Trophoblast cell (in vitro differentiated cells and primary cell): Measurements from ENCODE around the gene CLDN15.
"Not testable (repeated sequence)": the region's sequence is repeated elsewhere in the genome, so short reads cannot be mapped to it uniquely, and the experiment has no call there.

Source experiments
- DNase-seq, 2 donors: peaks; one replicate each; pipeline ENCODE4 v3.0.0-alpha.2; 2016
- H2AFZ ChIP-seq: 2 replicates; pipeline ENCODE4 v1.6.1; 2013; ENCODE audit warnings: low read length, moderate library complexity, mild to moderate bottlenecking; ENCODE audit not compliant: insufficient read depth, poor library complexity
- H2AK5ac ChIP-seq: 2 replicates; pipeline ENCODE4 v1.6.1; 2013; ENCODE audit warnings: mild to moderate bottlenecking, low read length
- H2BK120ac ChIP-seq: 2 replicates; pipeline ENCODE4 v1.6.1; 2013; ENCODE audit warnings: low read length, mild to moderate bottlenecking, moderate library complexity; ENCODE audit not compliant: insufficient read depth, poor library complexity
- H2BK12ac ChIP-seq: 2 replicates; pipeline ENCODE4 v1.6.1; 2013; ENCODE audit warnings: mild to moderate bottlenecking, low read length, moderate library complexity
- H2BK5ac ChIP-seq: 2 replicates; pipeline ENCODE4 v1.6.1; 2013; ENCODE audit warnings: low read length, low read depth, moderate library complexity, mild to moderate bottlenecking; ENCODE audit not compliant: poor library complexity
- H3K14ac ChIP-seq: 2 replicates; pipeline ENCODE4 v1.6.1; 2013; ENCODE audit warnings: mild to moderate bottlenecking, low read length
- H3K18ac ChIP-seq: 2 replicates; pipeline ENCODE4 v1.6.1; 2013; ENCODE audit warnings: mild to moderate bottlenecking, low read length
- H3K23ac ChIP-seq: 2 replicates; pipeline ENCODE4 v1.6.1; 2013; ENCODE audit warnings: low read length
- H3K27ac ChIP-seq: 2 replicates; pipeline ENCODE4 v1.5.1; 2013; ENCODE audit warnings: low read depth, mild to moderate bottlenecking, inconsistent platforms, low read length, moderate library complexity
- H3K27me3 ChIP-seq: 2 replicates; pipeline ENCODE4 v1.6.1; 2013; ENCODE audit warnings: inconsistent platforms, mild to moderate bottlenecking, low read length, moderate library complexity; ENCODE audit not compliant: insufficient read depth
- H3K36me3 ChIP-seq, 2 experiments: 1 replicate in 1 of 2; 2 replicates in 1 of 2; pipeline ENCODE4 v1.6.1; 2013; ENCODE audit warnings: low read length in 2 of 2, mild to moderate bottlenecking in 2 of 2, moderate library complexity in 1 of 2; ENCODE audit not compliant: insufficient read depth in 2 of 2, control insufficient read depth in 1 of 2
- H3K4ac ChIP-seq: 2 replicates; pipeline ENCODE4 v1.6.1; 2013; ENCODE audit warnings: low read depth, mild to moderate bottlenecking, low read length, moderate library complexity
- H3K4me1 ChIP-seq, 2 experiments: 1 replicate in 1 of 2; 2 replicates in 1 of 2; pipeline ENCODE4 v1.6.1; 2013; ENCODE audit warnings: low read length in 2 of 2, mild to moderate bottlenecking in 2 of 2, moderate library complexity in 1 of 2; ENCODE audit not compliant: insufficient read depth in 2 of 2, control insufficient read depth in 1 of 2
- H3K4me2 ChIP-seq: 2 replicates; pipeline ENCODE4 v1.6.1; 2013; ENCODE audit warnings: inconsistent platforms, mild to moderate bottlenecking, low read length, moderate library complexity
- H3K4me3 ChIP-seq: 2 replicates; pipeline ENCODE4 v1.5.1; 2013; ENCODE audit warnings: mild to moderate bottlenecking, low read depth, low read length, inconsistent platforms
- H3K79me1 ChIP-seq: one replicate; pipeline ENCODE4 v1.6.1; 2013; ENCODE audit warnings: low read length
- H3K79me2 ChIP-seq: 2 replicates; pipeline ENCODE4 v1.6.1; 2013; ENCODE audit warnings: low read length, mild to moderate bottlenecking; ENCODE audit not compliant: control insufficient read depth, insufficient read depth, poor library complexity
- H3K9ac ChIP-seq: 2 replicates; pipeline ENCODE4 v1.6.1; 2013; ENCODE audit warnings: mild to moderate bottlenecking, low read length
- H3K9me3 ChIP-seq: 2 replicates; pipeline ENCODE4 v1.6.1; 2013; ENCODE audit warnings: low read depth, mild to moderate bottlenecking, control low read depth, inconsistent platforms, low read length; ENCODE audit not compliant: insufficient read depth
- H4K12ac ChIP-seq: 2 replicates; pipeline ENCODE4 v1.6.1; 2013; ENCODE audit warnings: low read depth, mild to moderate bottlenecking, low read length, moderate library complexity
- H4K8ac ChIP-seq: 2 replicates; pipeline ENCODE4 v1.6.1; 2013; ENCODE audit warnings: low read depth, mild to moderate bottlenecking, low read length, moderate library complexity
- H4K91ac ChIP-seq: one replicate; pipeline ENCODE4 v1.6.1; 2013; ENCODE audit warnings: low read depth, mild to moderate bottlenecking, low read length, moderate library complexity
- WGBS: extraction: QIAGEN DNeasy Blood & Tissue Kit; methylation state at CpG from one replicate; pipeline ENCODE4 v1.1.7; 2013; ENCODE audit warnings: missing lambda C conversion rate; ENCODE audit not compliant: insufficient read length, insufficient coverage; ENCODE audit errors: extremely low coverage; 5-methylcytosine and 5-hydroxymethylcytosine counted together

The CLDN15 gene

GRCh38 chr7:101271021-101271420 is 33.4 kb upstream of the CLDN15 start:
- no peak overlapping the region for H3K14ac ChIP-seq
- H3K18ac ChIP-seq, result no peak overlapping the region
- H3K4me2 ChIP-seq, result no peak overlapping the region
- no peaks in the 10 kb centered on the region for H3K79me2 ChIP-seq
- no peaks in the 10 kb centered on the region for H3K9me3 ChIP-seq
- no peak overlapping the region for H3K9ac ChIP-seq
- no peak overlapping the region for H3K23ac ChIP-seq
- H2AFZ ChIP-seq, result no peak overlapping the region
- DNase-seq, result no peak
- no peak overlapping the region for H3K27ac ChIP-seq
- H2BK12ac ChIP-seq, result no peak overlapping the region
- H3K27me3 ChIP-seq, result no peaks in the 10 kb centered on the region
- no peaks in the 10 kb centered on the region for H3K36me3 ChIP-seq
- no peak overlapping the region for H4K91ac ChIP-seq
- H3K79me1 ChIP-seq, result no peaks in the 10 kb centered on the region
- no peak overlapping the region for H4K12ac ChIP-seq
- no peak overlapping the region for H2AK5ac ChIP-seq
- H3K4me3 ChIP-seq, result no peak overlapping the region
- no peak overlapping the region for H2BK120ac ChIP-seq
- WGBS, result no CpG with 5 or more reads among the region's 5 CpGs
- H3K4me1 ChIP-seq, result no peaks in the 10 kb centered on the region
- H4K8ac ChIP-seq, result no peak overlapping the region
- H2BK5ac ChIP-seq, result no peak overlapping the region
- no peak overlapping the region for H3K4ac ChIP-seq

GRCh38 chr7:101269664-101270063 is 32.1 kb upstream of the CLDN15 start:
- H2AFZ ChIP-seq, result no peak overlapping the region
- no peaks in the 10 kb centered on the region for H3K4me1 ChIP-seq
- H2BK5ac ChIP-seq, result no peak overlapping the region
- H3K27ac ChIP-seq, result no peak overlapping the region
- H3K36me3 ChIP-seq, result no peaks in the 10 kb centered on the region
- H3K18ac ChIP-seq, result no peak overlapping the region
- DNase-seq, result no peak
- H3K4me3 ChIP-seq, result no peak overlapping the region
- H3K9ac ChIP-seq, result no peak overlapping the region
- no peak overlapping the region for H2BK12ac ChIP-seq
- H2AK5ac ChIP-seq, result no peak overlapping the region
- H3K4me2 ChIP-seq, result no peak overlapping the region
- no CpG with 5 or more reads among the region's 21 CpGs for WGBS
- no peaks in the 10 kb centered on the region for H3K9me3 ChIP-seq
- H4K8ac ChIP-seq, result no peak overlapping the region
- H2BK120ac ChIP-seq, result no peak overlapping the region
- no peaks in the 10 kb centered on the region for H3K27me3 ChIP-seq
- no peaks in the 10 kb centered on the region for H3K79me2 ChIP-seq
- H3K79me1 ChIP-seq, result no peaks in the 10 kb centered on the region
- no peak overlapping the region for H3K23ac ChIP-seq
- no peak overlapping the region for H3K4ac ChIP-seq
- H3K14ac ChIP-seq, result no peak overlapping the region
- H4K12ac ChIP-seq, result no peak overlapping the region
- H4K91ac ChIP-seq, result no peak overlapping the region

- no peak for DNase-seq
- H3K23ac ChIP-seq, result no peak overlapping the region
- no peak overlapping the region for H4K12ac ChIP-seq
- no peaks in the 10 kb centered on the region for H3K79me2 ChIP-seq
- no peak overlapping the region for H3K18ac ChIP-seq
- no peak overlapping the region for H2BK120ac ChIP-seq
- no peak overlapping the region for H3K27ac ChIP-seq
- H3K4me3 ChIP-seq, result no peak overlapping the region
- H4K91ac ChIP-seq, result no peak overlapping the region
- H4K8ac ChIP-seq, result no peak overlapping the region
- no peak overlapping the region for H3K4me2 ChIP-seq
- H3K14ac ChIP-seq, result no peak overlapping the region
- H2BK12ac ChIP-seq, result no peak overlapping the region
- no CpG with 5 or more reads among the region's 17 CpGs for WGBS
- no peak overlapping the region for H2AFZ ChIP-seq
- H3K79me1 ChIP-seq, result no peaks in the 10 kb centered on the region
- H3K9ac ChIP-seq, result no peak overlapping the region
- no peak overlapping the region for H2AK5ac ChIP-seq
- H2BK5ac ChIP-seq, result no peak overlapping the region
- no peaks in the 10 kb centered on the region for H3K36me3 ChIP-seq
- no peaks in the 10 kb centered on the region for H3K4me1 ChIP-seq
- no peak overlapping the region for H3K4ac ChIP-seq
- no peaks in the 10 kb centered on the region for H3K27me3 ChIP-seq
- H3K9me3 ChIP-seq, result no peaks in the 10 kb centered on the region
These were observed 28.3 kb upstream of the CLDN15 start for GRCh38 chr7:101265622-101266516.

- H3K79me2 ChIP-seq, H3K36me3 ChIP-seq, H3K9ac ChIP-seq, H3K27me3 ChIP-seq, H4K12ac ChIP-seq, DNase-seq, H4K8ac ChIP-seq, H3K9me3 ChIP-seq, H3K14ac ChIP-seq, H2AFZ ChIP-seq, H3K79me1 ChIP-seq, H3K4me3 ChIP-seq, H3K4ac ChIP-seq, H3K4me2 ChIP-seq, H3K23ac ChIP-seq, H2BK5ac ChIP-seq, H3K4me1 ChIP-seq, H4K91ac ChIP-seq, H3K18ac ChIP-seq, H2BK120ac ChIP-seq, H3K27ac ChIP-seq, H2AK5ac ChIP-seq, H2BK12ac ChIP-seq: not testable (repeated sequence)
- WGBS, result no CpG with 5 or more reads among the region's 6 CpGs
These were observed 26.6 kb upstream of the CLDN15 start for GRCh38 chr7:101264102-101264706.
